Activated naive CD8-positive, alpha-beta T cell treated with anti-CD3 and anti-CD28 coated beads, Interleukin-2, amount 50 U/mL, for 16 hours (primary cell): ENCODE data around the gene FOXL3.
"Not testable (repeated sequence)": the region's sequence is repeated elsewhere in the genome, so short reads cannot be mapped to it uniquely, and the experiment has no call there.

Experiments used
- DNase-seq: peaks from one replicate; pipeline ENCODE4 v3.0.0-alpha.2; 2020; ENCODE audit warnings: low read depth, low spot score

Gene FOXL3

GRCh38 chr7:289209-289755 lies 688 bp upstream of the FOXL3 start:
- DNase-seq = no peak

- DNase-seq = no peak
These were observed 793 bp downstream of the FOXL3 start for GRCh38 chr7:290554-291372.

GRCh38 chr7:291373-292092 lies 1.6 kb downstream of the FOXL3 start:
- DNase-seq = no peak

- DNase-seq = no peak
These were observed 2.3 kb downstream of the FOXL3 start for GRCh38 chr7:292226-292625.

- no peak for DNase-seq
These were observed 2.9 kb downstream of the FOXL3 start for GRCh38 chr7:292826-293225.

GRCh38 chr7:293681-294439 lies 3.9 kb downstream of the FOXL3 start:
- DNase-seq = no peak

- DNase-seq = no peak
These were observed 4.6 kb downstream of the FOXL3 start for GRCh38 chr7:294440-295154.

GRCh38 chr7:295155-296154 lies 5.5 kb downstream of the FOXL3 start:
- DNase-seq = no peak

- DNase-seq = no peak
These were observed 6.5 kb downstream of the FOXL3 start for GRCh38 chr7:296373-296945.

GRCh38 chr7:297141-297540 lies 7.2 kb downstream of the FOXL3 start:
- not testable (repeated sequence) for DNase-seq

- no peak for DNase-seq
These were observed 7.8 kb downstream of the FOXL3 start for GRCh38 chr7:297611-298374.

- DNase-seq = no peak
These were observed 8.4 kb downstream of the FOXL3 start for GRCh38 chr7:298375-298702.

GRCh38 chr7:298743-299142 lies 8.8 kb downstream of the FOXL3 start:
- no peak for DNase-seq

GRCh38 chr7:299169-299568 lies 9.2 kb downstream of the FOXL3 start:
- no peak for DNase-seq

- DNase-seq = no peak
These were observed 9.7 kb downstream of the FOXL3 start for GRCh38 chr7:299628-300027.

GRCh38 chr7:300048-300447 lies 10.1 kb downstream of the FOXL3 start:
- no peak for DNase-seq

- no peak for DNase-seq
These were observed 10.7 kb downstream of the FOXL3 start for GRCh38 chr7:300546-301290.

GRCh38 chr7:301291-302053 lies 11.5 kb downstream of the FOXL3 start:
- no peak for DNase-seq
